HEK293 (cell line): ENCODE data around the gene TMEM151B.
A peak's percentile ranks its signal among the peaks of the same experiment; 100 is the strongest.
"Not testable (repeated sequence)": the region's sequence is repeated elsewhere in the genome, so short reads cannot be mapped to it uniquely, and the experiment has no call there.

ENCODE experiments used
- CTCF ChIA-PET: fragments of 350-600 bp; formaldehyde crosslinking; extraction: SDS; loops from one replicate; lab custom pipeline; 2021; ENCODE audit warnings: antibody characterized with exemption; lab: Yijun Ruan, JAX
- POLR2A ChIA-PET: fragments of 300-600 bp; formaldehyde crosslinking; extraction: SDS; loops from one replicate; lab custom pipeline; 2020; ENCODE audit warnings: antibody characterized with exemption, inconsistent platforms; lab: Yijun Ruan, JAX
- H3K27ac ChIP-seq: fragments of 200-500 bp; sonication (Bioruptor generic); 2 replicates; pipeline ENCODE4 v1.5.1; 2014; ENCODE audit warnings: low read depth, low read length, control low read depth, inconsistent platforms; ENCODE audit errors: extremely low read depth
- H3K36me3 ChIP-seq, 2 experiments: fragments of 200-500 bp in 1 of 2; sonication (Bioruptor generic) in 1 of 2; 1 replicate in 1 of 2; 2 replicates in 1 of 2; pipeline ENCODE4 v1.5.1; 2014 to 2017; ENCODE audit warnings: inconsistent platforms in 2 of 2, low read length in 2 of 2; ENCODE audit not compliant: control insufficient read depth in 2 of 2, insufficient read depth in 1 of 2
- H3K4me1 ChIP-seq: fragments of 200-500 bp; sonication (Bioruptor generic); 2 replicates; pipeline ENCODE4 v1.5.1; 2014; ENCODE audit warnings: mild to moderate bottlenecking, low read length, inconsistent platforms; ENCODE audit not compliant: control insufficient read depth, insufficient read depth
- H3K4me3 ChIP-seq: 2 replicates; pipeline ENCODE4 v1.5.1; 2011; ENCODE audit warnings: low read depth, mild to moderate bottlenecking, control low read depth, low read length, moderate library complexity
- H3K9me3 ChIP-seq: fragments of 200-500 bp; sonication (Bioruptor generic); 2 replicates; pipeline ENCODE4 v1.5.1; 2014; ENCODE audit warnings: low read depth, low read length, inconsistent platforms; ENCODE audit not compliant: control insufficient read depth, insufficient read depth
- BCL11A ChIP-seq: fragments of 450-650 bp; formaldehyde crosslinking; IDR thresholded peaks from 2 replicates; pipeline ENCODE4 v1.5.1; 2016; ENCODE audit warnings: low read depth, missing biosample characterization, missing genetic modification characterization
- HIC1 ChIP-seq: fragments of 450-650 bp; formaldehyde crosslinking; IDR thresholded peaks from 2 replicates; pipeline ENCODE4 v1.5.1; 2016; ENCODE audit warnings: missing biosample characterization, missing genetic modification characterization
- PRDM1 ChIP-seq: fragments of 450-650 bp; formaldehyde crosslinking; IDR thresholded peaks from 2 replicates; pipeline ENCODE4; 2016; ENCODE audit warnings: missing biosample characterization, missing genetic modification characterization
- ZBTB1 ChIP-seq: fragments of 450-650 bp; formaldehyde crosslinking; IDR thresholded peaks from 2 replicates; pipeline ENCODE4 v1.5.1; 2016; ENCODE audit warnings: missing biosample characterization, missing genetic modification characterization
- ZBTB17 ChIP-seq: fragments of 450-650 bp; formaldehyde crosslinking; IDR thresholded peaks from 2 replicates; pipeline ENCODE4 v1.5.1; 2016; ENCODE audit warnings: missing biosample characterization, missing genetic modification characterization
- ZBTB48 ChIP-seq: fragments of 450-650 bp; formaldehyde crosslinking; IDR thresholded peaks from 2 replicates; pipeline ENCODE4 v1.5.1; 2016; ENCODE audit warnings: missing biosample characterization, missing genetic modification characterization
- ZIC2 ChIP-seq: fragments of 450-650 bp; formaldehyde crosslinking; IDR thresholded peaks from 2 replicates; pipeline ENCODE4 v1.5.1; 2016; ENCODE audit warnings: missing biosample characterization, missing genetic modification characterization
- ZNF140 ChIP-seq: fragments of 450-650 bp; formaldehyde crosslinking; IDR thresholded peaks from 2 replicates; pipeline ENCODE4 v1.5.1; 2016; ENCODE audit warnings: missing biosample characterization, missing genetic modification characterization
- ZNF311 ChIP-seq: fragments of 450-650 bp; formaldehyde crosslinking; IDR thresholded peaks from 2 replicates; pipeline ENCODE4 v1.5.1; 2017; ENCODE audit warnings: missing biosample characterization, missing genetic modification characterization, borderline replicate concordance
- ZNF398 ChIP-seq: fragments of 450-650 bp; formaldehyde crosslinking; IDR thresholded peaks from 2 replicates; pipeline ENCODE4 v1.5.1; 2017; ENCODE audit warnings: missing biosample characterization, missing genetic modification characterization
- ZNF596 ChIP-seq: fragments of 450-650 bp; IDR thresholded peaks from 2 replicates; pipeline ENCODE4 v1.5.0; 2018; ENCODE audit warnings: missing biosample characterization, mild to moderate bottlenecking, missing genetic modification characterization, moderate library complexity
- ZSCAN16 ChIP-seq: fragments of 450-650 bp; formaldehyde crosslinking; IDR thresholded peaks from 2 replicates; pipeline ENCODE4 v1.5.1; 2016; ENCODE audit warnings: missing biosample characterization, missing genetic modification characterization
- ZSCAN30 ChIP-seq: fragments of 450-650 bp; IDR thresholded peaks from 2 replicates; pipeline ENCODE4 v1.5.1; 2018; ENCODE audit warnings: missing biosample characterization, mild to moderate bottlenecking, missing genetic modification characterization, moderate library complexity
- TF ChIP-seq, protein P1 (sequence below): fragments of 450-650 bp; formaldehyde crosslinking; optimal IDR thresholded peaks from 2 replicates; pipeline ENCODE3; 2016; ENCODE audit warnings: missing biosample characterization, mild to moderate bottlenecking, missing genetic modification characterization
- TF ChIP-seq, protein P2 (sequence below): fragments of 450-650 bp; IDR thresholded peaks from 2 replicates; pipeline ENCODE4 v1.5.1; 2018; ENCODE audit warnings: missing biosample characterization, missing genetic modification characterization

Gene TMEM151B

DNA sequence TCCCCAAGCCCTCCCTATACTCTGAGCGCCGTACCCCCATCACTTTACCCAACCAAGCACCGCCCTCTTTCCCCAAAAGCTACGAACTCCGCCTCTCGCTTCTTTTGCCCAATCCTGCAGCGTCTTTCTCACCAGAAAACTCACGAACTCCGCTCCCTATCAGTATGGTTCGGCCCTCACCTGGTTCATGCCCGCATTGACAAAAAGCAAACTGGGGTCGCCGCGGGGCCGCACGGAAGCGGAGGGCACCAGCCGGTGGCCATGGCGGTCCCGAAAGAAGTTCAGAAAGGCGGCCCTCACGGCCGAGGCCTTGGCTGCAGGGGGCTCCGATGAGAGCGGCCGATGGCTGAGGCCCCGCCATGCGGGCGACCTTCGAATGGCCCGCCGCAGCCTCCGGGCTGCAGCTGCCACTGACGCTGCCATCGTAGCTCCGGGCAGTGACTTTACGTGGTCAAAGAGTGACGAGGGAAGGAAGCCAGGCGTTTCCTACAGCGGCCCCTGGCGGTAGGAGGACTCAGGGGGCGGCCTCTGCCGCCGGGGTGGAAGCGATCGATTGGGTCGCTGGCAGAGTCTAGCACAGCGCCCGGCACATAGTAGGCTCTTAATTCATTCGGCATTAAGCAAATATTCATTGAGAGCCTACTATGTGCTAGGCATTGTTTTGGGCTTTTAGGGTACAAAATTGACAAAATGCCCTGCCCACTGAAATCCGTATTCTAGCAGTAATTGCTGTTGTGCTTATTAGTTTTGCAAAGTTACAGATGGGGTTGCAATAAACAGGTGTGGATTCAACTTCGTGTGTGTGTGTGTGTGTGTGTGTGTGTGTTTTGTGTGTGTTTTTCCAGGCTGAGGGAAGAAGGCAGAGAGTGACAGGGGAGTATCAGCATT lies 42.9 kb downstream of the TMEM151B start, which contains the start of gene AARS2 (continued):
- TF ChIP-seq ZSCAN16 (tag by site-specific recombination) = no peak
- TF ChIP-seq HIC1 (tag by site-specific recombination) = peak; percentile 99
- TF ChIP-seq ZNF140 (tag by site-specific recombination) = no peak
- no peak for TF ChIP-seq ZBTB48 (tag by site-specific recombination)
- 0 out of 2 replicates have a peak, but pooled peaks have one; percentile 22 for TF ChIP-seq ZNF398 (tag by site-specific recombination)
- no peak for TF ChIP-seq PRDM1 (tag by site-specific recombination)
- TF ChIP-seq, protein P1, sequence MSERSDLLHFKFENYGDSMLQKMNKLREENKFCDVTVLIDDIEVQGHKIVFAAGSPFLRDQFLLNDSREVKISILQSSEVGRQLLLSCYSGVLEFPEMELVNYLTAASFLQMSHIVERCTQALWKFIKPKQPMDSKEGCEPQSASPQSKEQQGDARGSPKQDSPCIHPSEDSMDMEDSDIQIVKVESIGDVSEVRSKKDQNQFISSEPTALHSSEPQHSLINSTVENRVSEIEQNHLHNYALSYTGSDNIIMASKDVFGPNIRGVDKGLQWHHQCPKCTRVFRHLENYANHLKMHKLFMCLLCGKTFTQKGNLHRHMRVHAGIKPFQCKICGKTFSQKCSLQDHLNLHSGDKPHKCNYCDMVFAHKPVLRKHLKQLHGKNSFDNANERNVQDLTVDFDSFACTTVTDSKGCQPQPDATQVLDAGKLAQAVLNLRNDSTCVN = peak; percentile 33
- peak; percentile 99 for TF ChIP-seq ZSCAN30
- 0 out of 2 replicates have a peak, but pooled peaks have one; percentile 71 for TF ChIP-seq BCL11A (tag by site-specific recombination)
- TF ChIP-seq ZIC2 (tag by site-specific recombination) = no peak
- TF ChIP-seq ZBTB1 (tag by site-specific recombination) = no peak
- TF ChIP-seq, protein P2, sequence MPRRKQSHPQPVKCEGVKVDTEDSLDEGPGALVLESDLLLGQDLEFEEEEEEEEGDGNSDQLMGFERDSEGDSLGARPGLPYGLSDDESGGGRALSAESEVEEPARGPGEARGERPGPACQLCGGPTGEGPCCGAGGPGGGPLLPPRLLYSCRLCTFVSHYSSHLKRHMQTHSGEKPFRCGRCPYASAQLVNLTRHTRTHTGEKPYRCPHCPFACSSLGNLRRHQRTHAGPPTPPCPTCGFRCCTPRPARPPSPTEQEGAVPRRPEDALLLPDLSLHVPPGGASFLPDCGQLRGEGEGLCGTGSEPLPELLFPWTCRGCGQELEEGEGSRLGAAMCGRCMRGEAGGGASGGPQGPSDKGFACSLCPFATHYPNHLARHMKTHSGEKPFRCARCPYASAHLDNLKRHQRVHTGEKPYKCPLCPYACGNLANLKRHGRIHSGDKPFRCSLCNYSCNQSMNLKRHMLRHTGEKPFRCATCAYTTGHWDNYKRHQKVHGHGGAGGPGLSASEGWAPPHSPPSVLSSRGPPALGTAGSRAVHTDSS (tag by site-specific recombination) = 0 out of 2 replicates have a peak, but pooled peaks have one; percentile 41
- peak; percentile 97 for TF ChIP-seq ZBTB17 (tag by site-specific recombination)
- no peak for TF ChIP-seq ZNF311 (tag by site-specific recombination)
- TF ChIP-seq ZNF596 (tag by site-specific recombination) = no peak

DNA sequence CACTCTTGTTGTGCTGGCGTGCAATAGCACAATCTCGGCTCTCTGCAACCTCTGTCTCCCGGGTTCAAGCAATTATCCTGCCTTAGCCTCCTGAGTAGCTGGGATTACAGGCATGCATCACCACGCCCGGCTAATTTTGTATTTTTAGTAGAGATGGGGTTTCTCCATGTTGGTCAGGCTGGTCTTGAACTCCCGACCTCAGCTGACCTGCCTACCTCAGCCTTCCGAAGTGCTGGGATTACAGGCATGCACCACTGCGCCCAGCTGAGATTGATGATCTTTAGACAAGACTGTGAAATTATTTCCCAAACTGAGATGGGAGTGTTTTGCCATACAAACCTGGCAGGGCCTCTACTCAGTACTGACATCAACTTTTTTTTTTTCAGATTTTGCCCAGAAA lies 44.4 kb downstream of the TMEM151B start:
- peaks cover 7 to 26% of the 10 kb centered on the region in 2 experiments; a peak in 2 of 3 replicates for H3K36me3 ChIP-seq
- not testable (repeated sequence) for H3K4me3 ChIP-seq, H3K4me1 ChIP-seq, H3K27ac ChIP-seq, H3K9me3 ChIP-seq
- CTCF ChIA-PET = interaction anchor here (0.6 to 8.8 kb wide), 17 partner anchors 8 to 663 kb away, joined by 3 to 89 read pairs (median 6); partner anchors contain the start of genes SLC35B2 and TMEM151B
- POLR2A ChIA-PET = interaction anchor here (0.7 kb wide), 1 partner anchor 79 kb away, joined by 3 read pairs; no protein-coding TSS in a partner anchor
